NOMO-1 treated with DMSO at 0.1 percent for 48 hours (cell line): ENCODE data around the gene TP53TG3C.
"Not testable (repeated sequence)": the region's sequence is repeated elsewhere in the genome, so short reads cannot be mapped to it uniquely, and the experiment has no call there.

Source experiments
- DNase-seq: peaks from one replicate; lab custom pipeline; 2025; ENCODE audit not compliant: unreplicated experiment; lab: John Stamatoyannopoulos, UW

Gene TP53TG3C

GRCh38 chr16:33193926-33194325 is at the start of gene TP53TG3C:
TSS of gene TP53TG3C (plus strand) at chr16:33194226. CDS start at chr16:33194294, 68 bp downstream.
- DNase-seq = not testable (repeated sequence)
